ENCODE measurements around the gene GRK5. TPM values are rescaled to one million over a fixed set of nuclear protein-coding genes. Genes with fewer than 3 reads are reported as not detected.
A peak's percentile ranks its signal among the peaks of the same experiment; 100 is the strongest.

Gene GRK5
- total RNA-seq, 4 donors from 2014 or later: 9.2 to 27.3 (median 15.0) TPM

DNA sequence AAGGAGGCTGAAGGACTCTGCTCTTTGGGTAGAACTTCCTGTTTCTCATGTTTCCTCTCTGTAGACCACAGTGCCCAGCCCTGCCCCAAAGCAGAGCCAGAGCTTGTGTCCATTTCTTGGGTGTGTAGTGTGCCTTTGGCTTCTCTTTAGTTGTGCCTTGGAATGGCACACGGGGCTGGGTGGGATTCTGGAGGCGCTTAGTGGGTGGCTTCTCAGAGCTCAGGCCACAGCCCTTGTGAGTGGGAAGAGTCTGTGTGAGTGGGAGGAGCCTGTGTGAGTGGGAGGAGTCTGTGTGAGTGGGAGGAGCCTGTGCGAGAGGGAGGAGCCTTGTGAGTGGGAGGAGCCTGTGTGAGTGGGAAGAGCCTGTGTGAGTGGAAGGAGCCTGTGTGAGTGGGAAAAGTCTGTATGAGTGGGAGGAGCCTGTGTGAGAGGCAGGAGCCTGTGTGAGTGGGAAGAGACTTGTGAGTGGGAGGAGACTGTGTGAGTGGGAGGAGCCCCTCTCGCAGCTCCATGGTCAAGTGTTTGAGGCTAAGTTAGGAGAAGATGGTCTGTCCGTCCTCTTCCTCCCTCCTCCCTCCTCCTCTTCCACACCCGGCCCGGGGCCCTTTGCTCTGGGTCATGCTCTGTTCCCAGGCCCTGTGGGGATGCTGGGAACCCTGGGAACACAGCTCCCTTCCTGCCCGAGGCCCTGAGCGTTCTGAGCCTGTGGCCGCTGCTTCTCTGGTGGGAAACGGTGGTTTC, 153.0 kb downstream of the GRK5 start:
- whole genome bisulfite sequencing, 2 donors: 75 to 87% methylated on average over 11 of the region's 11 CpGs
- no peaks in the 10 kb centered on the region for H3K36me3 ChIP-seq
- no peaks in the 10 kb centered on the region for H3K27me3 ChIP-seq
- TF ChIP-seq POLR2A (IDR thresholded peaks at IDR 0.05): no peak
- TF ChIP-seq, protein P1, sequence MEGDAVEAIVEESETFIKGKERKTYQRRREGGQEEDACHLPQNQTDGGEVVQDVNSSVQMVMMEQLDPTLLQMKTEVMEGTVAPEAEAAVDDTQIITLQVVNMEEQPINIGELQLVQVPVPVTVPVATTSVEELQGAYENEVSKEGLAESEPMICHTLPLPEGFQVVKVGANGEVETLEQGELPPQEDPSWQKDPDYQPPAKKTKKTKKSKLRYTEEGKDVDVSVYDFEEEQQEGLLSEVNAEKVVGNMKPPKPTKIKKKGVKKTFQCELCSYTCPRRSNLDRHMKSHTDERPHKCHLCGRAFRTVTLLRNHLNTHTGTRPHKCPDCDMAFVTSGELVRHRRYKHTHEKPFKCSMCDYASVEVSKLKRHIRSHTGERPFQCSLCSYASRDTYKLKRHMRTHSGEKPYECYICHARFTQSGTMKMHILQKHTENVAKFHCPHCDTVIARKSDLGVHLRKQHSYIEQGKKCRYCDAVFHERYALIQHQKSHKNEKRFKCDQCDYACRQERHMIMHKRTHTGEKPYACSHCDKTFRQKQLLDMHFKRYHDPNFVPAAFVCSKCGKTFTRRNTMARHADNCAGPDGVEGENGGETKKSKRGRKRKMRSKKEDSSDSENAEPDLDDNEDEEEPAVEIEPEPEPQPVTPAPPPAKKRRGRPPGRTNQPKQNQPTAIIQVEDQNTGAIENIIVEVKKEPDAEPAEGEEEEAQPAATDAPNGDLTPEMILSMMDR (IDR thresholded peaks at IDR 0.05): no peak
- no peak for DNase-seq
- H3K4me1 ChIP-seq: peaks cover 29 to 57% of the 10 kb centered on the region in 2 donors
- intact Hi-C loops (cut with DNase I): no loop called here
- no peaks in the 10 kb centered on the region for H3K9me3 ChIP-seq
- peak overlapping the region in 2 of 3 donors; percentile 4 to 35 for H3K27ac ChIP-seq
- H3K4me3 ChIP-seq (replicated peaks in 1 of 3): no peak overlapping the region

DNA sequence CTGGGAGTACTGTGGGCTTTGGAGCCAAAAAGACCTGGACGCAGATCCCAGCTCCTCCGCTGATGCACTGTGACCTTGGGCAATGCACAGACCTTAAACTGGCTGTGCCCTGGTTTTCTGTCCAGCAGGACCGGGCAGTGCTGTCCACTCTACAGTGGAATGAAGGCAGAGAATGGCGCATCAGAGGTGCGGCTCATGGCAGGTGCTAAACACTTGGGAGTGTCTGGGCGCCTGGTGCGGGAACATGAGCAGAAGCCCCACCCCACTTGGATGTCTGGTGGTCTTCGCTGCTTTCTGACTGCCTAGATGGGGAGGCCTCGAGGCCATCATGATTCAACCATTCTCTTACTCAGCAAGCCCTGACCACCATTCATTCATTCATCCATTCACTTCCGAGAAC, 153.7 kb downstream of the GRK5 start:
- Histone ChIP-seq H3K4me1 (peaks cover 35 to 63% of the 10 kb centered on the region in 2 donors), H3K27me3 (no peaks in the 10 kb centered on the region), H3K36me3 (no peaks in the 10 kb centered on the region), H3K4me3 (replicated peaks in 1 of 3) (no peak overlapping the region), H3K27ac (no peak overlapping the region), H3K9me3 (no peaks in the 10 kb centered on the region)
- intact Hi-C loops (cut with DNase I): no loop called here
- TF ChIP-seq, protein P1 (IDR thresholded peaks at IDR 0.05): no peak
- TF ChIP-seq POLR2A (IDR thresholded peaks at IDR 0.05): no peak
- 91 to 93% methylated on average over 10 of the region's 10 CpGs for WGBS, 2 donors
- DNase-seq: no peak

DNA sequence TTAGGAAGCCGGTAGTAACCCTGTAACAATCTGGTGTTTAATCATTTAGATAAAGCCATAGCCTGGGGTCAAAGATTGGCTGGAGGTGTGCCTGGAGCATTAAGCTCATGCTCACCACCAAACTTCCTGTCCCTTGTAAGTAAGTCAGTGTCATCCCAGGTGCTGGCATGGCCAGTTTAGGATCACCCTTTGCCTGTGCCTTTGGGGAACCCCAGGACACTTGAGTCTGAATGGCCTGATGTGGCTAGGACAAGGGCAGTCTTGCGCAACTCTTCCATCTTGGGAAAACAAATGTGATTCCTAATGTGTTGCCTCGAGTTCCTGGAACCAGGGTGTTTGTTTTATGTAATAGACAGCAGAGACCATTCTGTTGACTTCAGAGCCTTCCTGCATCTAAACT, 154.8 kb downstream of the GRK5 start:
- TF ChIP-seq, protein P1 (IDR thresholded peaks at IDR 0.05): no peak
- TF ChIP-seq POLR2A (IDR thresholded peaks at IDR 0.05): no peak
- Histone ChIP-seq H3K27ac (no peak overlapping the region), H3K36me3 (no peaks in the 10 kb centered on the region), H3K9me3 (no peaks in the 10 kb centered on the region), H3K4me1 (peaks cover 44 to 73% of the 10 kb centered on the region in 2 donors), H3K4me3 (replicated peaks in 1 of 3) (no peak overlapping the region), H3K27me3 (no peaks in the 10 kb centered on the region)
- WGBS, 2 donors: 71 to 78% methylated on average over 3 of the region's 3 CpGs
- DNase-seq: no peak
- intact Hi-C loops (cut with DNase I): no loop called here

DNA sequence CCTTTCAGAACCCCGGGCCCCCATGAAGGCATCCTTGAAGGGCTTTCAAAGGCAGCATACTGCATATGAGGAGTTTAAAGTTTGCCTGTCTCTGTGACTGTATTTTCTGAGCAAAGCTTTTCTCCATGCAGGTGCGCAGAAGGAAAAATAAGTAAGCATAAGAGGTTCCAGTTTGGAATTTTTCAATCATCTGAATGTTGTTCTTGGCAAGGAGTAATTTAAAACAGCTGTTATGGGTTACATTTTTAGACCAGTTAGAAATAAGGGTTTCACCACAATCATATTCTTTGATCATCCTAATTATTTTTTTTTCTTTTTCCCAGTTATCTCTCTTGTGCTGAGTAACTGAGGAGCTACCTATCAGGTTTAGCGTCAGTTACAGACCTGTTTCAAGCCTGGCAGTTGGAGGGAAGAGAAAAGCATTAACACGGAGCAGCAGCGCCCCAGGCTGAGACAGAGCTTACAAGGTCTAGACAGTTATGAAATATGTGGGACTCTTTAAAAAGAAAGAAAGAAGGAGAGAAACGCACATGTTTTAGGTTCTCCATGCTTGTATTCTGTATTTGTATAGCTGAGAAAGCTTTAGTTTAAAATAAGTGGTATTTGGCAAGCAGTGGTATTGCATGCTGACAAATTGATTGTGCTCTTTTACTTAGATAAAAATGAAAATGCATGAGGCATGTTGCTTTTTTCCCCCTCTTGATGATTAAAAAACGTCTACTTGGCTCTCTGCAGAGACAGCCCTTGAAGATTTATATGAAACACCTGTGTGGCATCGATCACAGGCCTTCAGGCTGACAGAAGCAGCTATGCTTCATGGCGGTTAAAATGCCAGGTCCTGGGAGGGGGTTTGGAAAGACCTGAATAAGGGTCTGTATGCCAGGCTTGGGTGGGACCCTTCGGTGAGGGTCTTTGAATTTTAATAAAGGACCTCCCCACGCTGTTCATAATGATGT, 157.6 kb downstream of the GRK5 start:
- TF ChIP-seq, protein P1 (IDR thresholded peaks at IDR 0.05): peak in 3 of 6 experiments; percentile 13 to 39 (median 32)
- no peak for TF ChIP-seq POLR2A (IDR thresholded peaks at IDR 0.05)
- Histone ChIP-seq H3K9me3 (no peaks in the 10 kb centered on the region), H3K27ac (peak overlapping the region in 2 of 3 donors; percentile 54 to 73), H3K4me3 (replicated peaks in 1 of 3) (no peak overlapping the region), H3K27me3 (no peaks in the 10 kb centered on the region), H3K4me1 (peaks cover 55 to 80% of the 10 kb centered on the region in 2 donors), H3K36me3 (no peaks in the 10 kb centered on the region)
- peak; percentile 43 to 50 for DNase-seq
- 55 to 57% methylated on average over 11 of the region's 11 CpGs for WGBS, 2 donors
- intact Hi-C loops (cut with DNase I): no loop called here

Data from thyroid gland (tissue), 4 donors.